ENCODE measurements around the gene ADAD1. TPM values are rescaled to one million over a fixed set of nuclear protein-coding genes. Genes with fewer than 3 reads are reported as not detected.

Gene ADAD1
- total and polyA plus RNA-seq, 8 donors = not detected

- ATAC-seq = no peak
- no peak overlapping the region for H3K27ac ChIP-seq
- peak in 2 of 4 donors; percentile 8 to 11 for DNase-seq
- intact Hi-C loops (cut with DNase I) = no loop called here
- H3K36me3 ChIP-seq = no peaks in the 10 kb centered on the region
- TF ChIP-seq CTCF (IDR thresholded peaks at IDR 0.05) = no peak
- H3K27me3 ChIP-seq = no peaks in the 10 kb centered on the region
- peaks cover 0 to 8% of the 10 kb centered on the region in 2 donors for H3K9me3 ChIP-seq
- H3K4me3 ChIP-seq = no peak overlapping the region
- no peaks in the 10 kb centered on the region for H3K4me1 ChIP-seq
Observed at GRCh38 chr4:122393276-122393675, 14.5 kb downstream of the ADAD1 start.

- no peak for TF ChIP-seq CTCF (IDR thresholded peaks at IDR 0.05)
- Histone ChIP-seq H3K27me3 (no peaks in the 10 kb centered on the region), H3K4me3 (no peak overlapping the region), H3K9me3 (no peaks in the 10 kb centered on the region), H3K4me1 (no peaks in the 10 kb centered on the region), H3K27ac (no peak overlapping the region), H3K36me3 (no peaks in the 10 kb centered on the region)
- intact Hi-C loops (cut with DNase I) = no loop called here
- peak in 1 of 4 donors; percentile 28 for DNase-seq
- ATAC-seq = no peak
Observed at GRCh38 chr4:122403861-122404260, 25.1 kb downstream of the ADAD1 start.

GRCh38 chr4:122412547-122412946 lies 33.7 kb downstream of the ADAD1 start:
- no peaks in the 10 kb centered on the region for H3K9me3 ChIP-seq
- no peak overlapping the region for H3K4me3 ChIP-seq
- no peaks in the 10 kb centered on the region for H3K27me3 ChIP-seq
- TF ChIP-seq CTCF (IDR thresholded peaks at IDR 0.05) = no peak
- no peak overlapping the region for H3K27ac ChIP-seq
- no peaks in the 10 kb centered on the region for H3K36me3 ChIP-seq
- H3K4me1 ChIP-seq = no peaks in the 10 kb centered on the region
- intact Hi-C loops (cut with DNase I) = no loop called here
- ATAC-seq = no peak
- DNase-seq = no peak

GRCh38 chr4:122423246-122423645 lies 44.4 kb downstream of the ADAD1 start:
- H3K4me1 ChIP-seq = no peaks in the 10 kb centered on the region
- H3K27me3 ChIP-seq = no peaks in the 10 kb centered on the region
- no peak overlapping the region for H3K27ac ChIP-seq
- H3K4me3 ChIP-seq = no peak overlapping the region
- no peak for TF ChIP-seq CTCF (IDR thresholded peaks at IDR 0.05)
- no peak for ATAC-seq
- intact Hi-C loops (cut with DNase I) = no loop called here
- no peaks in the 10 kb centered on the region for H3K36me3 ChIP-seq
- peaks cover 0 to 20% of the 10 kb centered on the region in 2 donors for H3K9me3 ChIP-seq
- no peak for DNase-seq

- intact Hi-C loops (cut with DNase I) = no loop called here
- H3K36me3 ChIP-seq = no peaks in the 10 kb centered on the region
- H3K4me3 ChIP-seq = no peak overlapping the region
- DNase-seq (no peak), ATAC-seq (no peak)
- H3K9me3 ChIP-seq = no peaks in the 10 kb centered on the region
- no peaks in the 10 kb centered on the region for H3K27me3 ChIP-seq
- H3K4me1 ChIP-seq = no peaks in the 10 kb centered on the region
- no peak for TF ChIP-seq CTCF (IDR thresholded peaks at IDR 0.05)
- H3K27ac ChIP-seq = no peak overlapping the region
Observed at GRCh38 chr4:122431351-122431750, 52.5 kb downstream of the ADAD1 start.

Data from left lung (tissue), 10 donors.